Sigmoid colon (tissue), 7 donors: ENCODE measurements around the gene FOXK2. TPM values are rescaled to one million over a fixed set of nuclear protein-coding genes. Genes with fewer than 3 reads are reported as not detected.

Experiments used
- DNase-seq: peaks from one replicate; pipeline ENCODE4 v3.0.0-alpha.2; 2019
- H3K27ac ChIP-seq, 4 donors: fragments of 200-600 bp; sonication (generic); one replicate each; pipeline ENCODE4 v1.5.1; 2016 to 2019; ENCODE audit warnings: mild to moderate bottlenecking in 1 of 4
- H3K27me3 ChIP-seq, 3 donors: fragments of 200-600 bp; sonication (generic); one replicate each; pipeline ENCODE4 v1.5.1; 2019; ENCODE audit warnings: mild to moderate bottlenecking in 1 of 3
- H3K36me3 ChIP-seq, 4 donors: fragments of 200-600 bp; sonication (generic); one replicate each; pipeline ENCODE4 v1.5.1; 2016 to 2019
- H3K4me1 ChIP-seq, 4 donors: fragments of 200-600 bp; sonication (generic); one replicate each; pipeline ENCODE4 v1.5.1; 2017 to 2019
- H3K4me3 ChIP-seq, 4 donors: fragments of 200-600 bp; sonication (generic); one replicate each; pipeline ENCODE4 v1.5.1; 2017 to 2019; ENCODE audit warnings: mild to moderate bottlenecking in 2 of 4, moderate library complexity in 1 of 4
- H3K9me3 ChIP-seq, 4 donors: fragments of 200-600 bp in 3 of 4; sonication (generic) in 3 of 4; one replicate each; pipeline versions ENCODE4 v1.5.1 to v1.6.1; 2013 to 2019
- EP300 ChIP-seq, 4 donors: sonication (generic); formaldehyde crosslinking; IDR thresholded peaks; one replicate each; pipeline ENCODE4 v1.6.1; 2017; ENCODE audit warnings: antibody characterized with exemption in 4 of 4
- POLR2A ChIP-seq, 2 donors: fragments of 450-650 bp; IDR thresholded peaks; one replicate each; pipeline ENCODE4 v1.6.1; 2016; ENCODE audit warnings: antibody characterized with exemption in 2 of 2, mild to moderate bottlenecking in 2 of 2, moderate library complexity in 2 of 2
- POLR2AphosphoS5 ChIP-seq, 4 donors: sonication (generic); formaldehyde crosslinking; IDR thresholded peaks; one replicate each; pipeline ENCODE4 v1.6.1; 2017; ENCODE audit warnings: antibody characterized with exemption in 4 of 4
- WGBS, 2 donors: extraction: QIAGEN DNeasy Blood & Tissue Kit; methylation state at CpG; one replicate each; pipeline ENCODE4 v1.1.7; 2013; 5-methylcytosine and 5-hydroxymethylcytosine counted together
- intact Hi-C: fragments of 100-400 bp; cut with DNase I; formaldehyde crosslinking; loops from one replicate; pipeline ENCODE4 v1.15.1; 2023
- polyA plus RNA-seq, 3 donors: library from polyadenylated mRNA; stranded (reverse); fragments of 200-250 nt; gene quantifications; one replicate each; pipeline ENCODE4 v1.2.3, GENCODE V29; 2013
- total RNA-seq, 4 donors: library from RNA; depleted of rRNA; stranded (reverse); fragments of >200 nt; gene quantifications; one replicate each; pipeline ENCODE4 v1.1.0, GENCODE V29; 2016
- TF ChIP-seq, protein P1 (sequence below), 4 experiments: fragments of 450-650 bp in 3 of 4; fragments of 200-600 bp in 1 of 4; IDR thresholded peaks; one replicate each; pipeline ENCODE4 v1.5.1; 2016 to 2019; ENCODE audit warnings: antibody characterized with exemption in 4 of 4, mild to moderate bottlenecking in 3 of 4, moderate library complexity in 2 of 4
- donor health status: healthy with polysubstance abuse.
- donor health status: Bipolar disorder and iron deficiency.
- donor health status: healthy.

The FOXK2 gene
- total and polyA plus RNA-seq, 7 donors: 10.2 to 56.8 (median 29.3) TPM

DNA sequence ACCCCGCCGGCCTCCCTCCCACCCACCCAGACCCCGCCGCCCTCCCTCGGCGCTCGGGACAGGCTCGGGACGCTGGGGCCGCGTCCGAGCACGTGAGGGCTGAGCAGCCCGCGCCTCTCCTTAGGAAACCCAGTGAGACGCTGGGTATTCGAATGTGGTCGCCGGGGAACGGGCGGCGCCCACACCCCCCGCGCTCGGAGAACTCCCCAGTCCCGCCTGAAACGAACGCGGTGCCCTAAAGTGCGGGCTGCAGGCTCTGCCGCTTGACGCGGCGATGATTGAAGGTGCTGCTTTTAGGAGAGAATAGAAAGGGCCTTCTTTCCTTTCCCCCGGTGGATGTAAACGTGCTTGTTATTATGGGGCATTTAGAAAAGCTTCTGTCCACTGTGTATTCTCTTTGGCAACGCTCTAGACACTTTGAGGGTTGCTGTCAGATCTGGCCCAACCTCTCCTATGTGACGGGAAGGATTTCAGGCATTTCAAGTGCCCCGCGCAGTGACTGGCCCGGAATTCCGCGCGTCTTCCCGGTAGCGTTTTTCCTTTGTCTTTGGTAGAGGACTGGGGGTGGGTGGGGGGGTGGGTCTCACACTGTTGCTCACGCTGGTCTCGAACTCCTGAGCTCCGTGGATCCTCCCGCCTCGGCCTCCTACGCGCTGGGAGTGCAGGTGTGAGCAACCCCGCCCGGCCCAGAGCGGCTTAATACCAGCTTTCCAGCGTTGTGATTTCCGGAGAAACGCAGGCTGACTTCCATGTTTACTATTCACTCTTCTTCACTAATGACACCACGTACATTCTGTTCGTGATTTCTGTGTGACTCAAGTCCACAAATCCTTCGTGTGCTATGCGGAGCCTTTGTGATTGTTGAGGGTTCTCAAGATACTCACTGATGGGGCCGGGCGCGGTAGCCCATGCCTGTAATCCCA is 21.8 kb upstream of the FOXK2 start:
- Histone ChIP-seq H3K27me3 (no peaks in the 10 kb centered on the region), H3K4me1 (peaks cover 0 to 43% (median 27%) of the 10 kb centered on the region in 4 donors), H3K9me3 (no peaks in the 10 kb centered on the region), H3K27ac (peak overlapping the region; percentile 82 to 97 (median 94)), H3K4me3 (peak overlapping the region; percentile 48 to 73 (median 56)), H3K36me3 (no peaks in the 10 kb centered on the region)
- WGBS, 2 donors: 7 to 9% methylated on average over 66 of the region's 66 CpGs
- DNase-seq: peak; percentile 80
- intact Hi-C loops: loop anchor here (1.0 to 10.0 kb wide), 4 partner anchors 22 to 147 kb away; partner anchors contain the start of genes FOXK2, NARF and WDR45B
- TF ChIP-seq EP300 (IDR thresholded peaks at IDR 0.05) (no peak), POLR2AphosphoS5 (IDR thresholded peaks at IDR 0.05) (no peak), POLR2A (IDR thresholded peaks at IDR 0.05) (no peak)
- TF ChIP-seq, protein P1, sequence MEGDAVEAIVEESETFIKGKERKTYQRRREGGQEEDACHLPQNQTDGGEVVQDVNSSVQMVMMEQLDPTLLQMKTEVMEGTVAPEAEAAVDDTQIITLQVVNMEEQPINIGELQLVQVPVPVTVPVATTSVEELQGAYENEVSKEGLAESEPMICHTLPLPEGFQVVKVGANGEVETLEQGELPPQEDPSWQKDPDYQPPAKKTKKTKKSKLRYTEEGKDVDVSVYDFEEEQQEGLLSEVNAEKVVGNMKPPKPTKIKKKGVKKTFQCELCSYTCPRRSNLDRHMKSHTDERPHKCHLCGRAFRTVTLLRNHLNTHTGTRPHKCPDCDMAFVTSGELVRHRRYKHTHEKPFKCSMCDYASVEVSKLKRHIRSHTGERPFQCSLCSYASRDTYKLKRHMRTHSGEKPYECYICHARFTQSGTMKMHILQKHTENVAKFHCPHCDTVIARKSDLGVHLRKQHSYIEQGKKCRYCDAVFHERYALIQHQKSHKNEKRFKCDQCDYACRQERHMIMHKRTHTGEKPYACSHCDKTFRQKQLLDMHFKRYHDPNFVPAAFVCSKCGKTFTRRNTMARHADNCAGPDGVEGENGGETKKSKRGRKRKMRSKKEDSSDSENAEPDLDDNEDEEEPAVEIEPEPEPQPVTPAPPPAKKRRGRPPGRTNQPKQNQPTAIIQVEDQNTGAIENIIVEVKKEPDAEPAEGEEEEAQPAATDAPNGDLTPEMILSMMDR (IDR thresholded peaks at IDR 0.05): no peak

DNA sequence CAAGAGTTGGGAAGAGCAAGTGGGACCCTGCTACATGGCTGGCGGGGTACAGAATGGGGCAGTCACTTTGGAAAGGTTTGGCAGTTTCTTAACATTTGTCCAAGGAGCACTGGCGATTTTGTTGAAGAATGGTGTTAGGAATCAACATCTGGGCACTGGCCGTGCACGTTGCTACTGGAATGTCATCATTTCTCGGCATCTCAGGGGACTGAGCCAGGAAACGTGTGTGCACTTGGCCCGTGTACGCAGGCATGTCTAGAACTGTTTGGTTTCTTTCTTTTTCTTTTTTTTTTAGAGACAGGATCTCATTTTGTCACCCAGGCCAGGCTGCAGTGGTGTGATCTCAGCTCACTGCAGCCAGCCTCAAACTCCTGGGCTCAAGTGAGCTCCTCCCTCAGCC is 17.3 kb upstream of the FOXK2 start:
- intact Hi-C loops: no loop called here
- Histone ChIP-seq H3K36me3 (no peaks in the 10 kb centered on the region), H3K27me3 (no peaks in the 10 kb centered on the region), H3K9me3 (no peaks in the 10 kb centered on the region), H3K4me3 (no peak overlapping the region), H3K4me1 (peaks cover 0 to 14% (median 6%) of the 10 kb centered on the region in 4 donors), H3K27ac (peak overlapping the region in 3 of 4 donors; percentile 14 to 59 (median 35))
- TF ChIP-seq POLR2AphosphoS5 (IDR thresholded peaks at IDR 0.05) (peak in 2 of 4 donors; percentile 19 to 44), POLR2A (IDR thresholded peaks at IDR 0.05) (no peak), EP300 (IDR thresholded peaks at IDR 0.05) (no peak)
- TF ChIP-seq, protein P1 (IDR thresholded peaks at IDR 0.05): no peak
- no peak for DNase-seq
- 64 to 76% methylated on average over 8 of the region's 8 CpGs for WGBS, 2 donors

DNA sequence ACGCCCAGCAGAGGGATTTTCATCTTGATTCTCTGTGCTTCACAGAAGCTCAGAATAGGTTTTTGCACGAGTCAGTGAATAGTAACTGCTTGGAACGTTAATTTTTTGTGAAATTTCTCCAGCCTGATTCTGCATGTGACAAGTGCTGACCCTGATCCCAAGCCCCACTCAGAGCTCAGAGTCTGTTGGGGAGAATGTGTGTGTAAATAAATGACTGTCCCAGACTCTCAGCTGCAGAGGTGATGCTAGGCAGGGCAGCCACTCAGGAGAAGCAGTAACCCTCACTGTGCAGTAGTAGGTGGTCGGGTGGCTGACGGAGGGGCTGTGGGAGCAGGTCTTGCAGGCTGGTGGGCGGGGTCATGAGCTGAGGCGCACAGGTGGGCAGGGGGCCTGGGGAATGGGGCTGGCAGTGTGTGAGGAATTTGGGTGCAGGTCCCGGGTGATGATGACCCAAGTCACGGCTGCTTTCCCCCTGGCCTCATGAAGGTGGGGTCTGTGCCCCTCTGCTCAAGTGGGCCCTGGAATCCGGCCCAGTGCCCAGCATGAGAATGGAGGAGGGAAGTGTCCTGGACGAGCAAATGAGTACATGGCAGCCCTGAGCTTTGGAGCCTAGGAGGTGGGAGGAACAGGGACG is 16.3 kb upstream of the FOXK2 start:
- peaks cover 0 to 7% (median under 1%) of the 10 kb centered on the region in 4 donors for H3K4me1 ChIP-seq
- intact Hi-C loops: no loop called here
- H3K27me3 ChIP-seq: no peaks in the 10 kb centered on the region
- H3K9me3 ChIP-seq: no peaks in the 10 kb centered on the region
- no peak for TF ChIP-seq EP300 (IDR thresholded peaks at IDR 0.05)
- TF ChIP-seq POLR2AphosphoS5 (IDR thresholded peaks at IDR 0.05): no peak
- TF ChIP-seq POLR2A (IDR thresholded peaks at IDR 0.05): no peak
- TF ChIP-seq, protein P1 (IDR thresholded peaks at IDR 0.05): no peak
- 81 to 86% methylated on average over 12 of the region's 12 CpGs for WGBS, 2 donors
- no peak overlapping the region for H3K27ac ChIP-seq
- no peaks in the 10 kb centered on the region for H3K36me3 ChIP-seq
- no peak overlapping the region for H3K4me3 ChIP-seq
- no peak for DNase-seq

DNA sequence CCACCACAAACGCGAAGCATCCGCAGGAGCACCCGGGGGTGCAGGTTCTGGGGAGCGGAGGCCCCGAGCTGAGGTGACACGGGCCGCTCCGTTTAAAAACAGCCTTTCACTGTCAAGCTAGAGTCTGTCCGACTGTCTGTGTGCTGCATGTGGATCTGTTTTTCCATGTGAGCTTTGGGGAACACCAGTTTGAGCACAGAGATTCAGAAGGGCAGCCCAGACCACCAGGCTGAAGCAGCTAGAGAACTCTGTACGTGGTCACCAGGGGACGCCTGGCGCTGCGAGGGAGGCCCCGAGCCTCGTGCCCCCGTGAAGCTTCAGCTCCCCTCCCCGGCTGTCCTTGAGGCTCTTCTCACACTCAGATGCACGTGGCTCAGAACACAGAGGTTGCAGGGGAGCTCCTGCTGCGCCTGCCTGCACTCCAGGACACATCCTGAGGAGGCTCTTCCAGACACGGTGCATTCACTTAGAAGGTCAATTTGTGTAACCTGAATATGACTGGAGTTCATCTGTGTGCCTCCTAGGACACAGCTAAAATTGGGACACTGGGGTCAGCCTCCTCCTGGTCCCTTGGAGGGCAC is 15.7 kb upstream of the FOXK2 start:
- H3K27me3 ChIP-seq: no peaks in the 10 kb centered on the region
- peaks cover 0 to 6% (median 0%) of the 10 kb centered on the region in 4 donors for H3K4me1 ChIP-seq
- 85 to 88% methylated on average over 21 of the region's 21 CpGs for WGBS, 2 donors
- H3K36me3 ChIP-seq: no peaks in the 10 kb centered on the region
- TF ChIP-seq POLR2A (IDR thresholded peaks at IDR 0.05): no peak
- TF ChIP-seq EP300 (IDR thresholded peaks at IDR 0.05): no peak
- no peak for TF ChIP-seq POLR2AphosphoS5 (IDR thresholded peaks at IDR 0.05)
- TF ChIP-seq, protein P1 (IDR thresholded peaks at IDR 0.05): no peak
- intact Hi-C loops: no loop called here
- H3K9me3 ChIP-seq: no peaks in the 10 kb centered on the region
- H3K4me3 ChIP-seq: no peak overlapping the region
- no peak overlapping the region for H3K27ac ChIP-seq
- no peak for DNase-seq
